Measurements from ENCODE around the gene PALD1. TPM values are rescaled to one million over a fixed set of nuclear protein-coding genes. Genes with fewer than 3 reads are reported as not detected.

PALD1 gene
- total and polyA plus RNA-seq, 3 donors from 2014 or later = 6.3 to 13.3 (median 8.3) TPM

- Histone ChIP-seq H3K36me3 (ENCODE audit: low read depth, missing control alignments) (no peaks in the 10 kb centered on the region), H3K9me3 (no peaks in the 10 kb centered on the region), H3K27ac (no peak overlapping the region), H3K27me3 (no peaks in the 10 kb centered on the region), H3K4me3 (no peak overlapping the region), H3K4me1 (peaks cover 10% of the 10 kb centered on the region)
- no peak for DNase-seq
- 92 to 96% methylated on average over 8 to 21 of the region's 21 CpGs for WGBS, 2 donors
- TF ChIP-seq POLR2A (IDR thresholded peaks at IDR 0.05) (no peak), CTCF (IDR thresholded peaks at IDR 0.05) (no peak)
- intact Hi-C loops (cut with DNase I; ENCODE audit: low total_unique reads) = no loop called here
Observed at GRCh38 chr10:70564113-70564725, 85.7 kb downstream of the PALD1 start.

- Histone ChIP-seq H3K4me3 (no peak overlapping the region), H3K27me3 (no peaks in the 10 kb centered on the region), H3K9me3 (no peaks in the 10 kb centered on the region), H3K27ac (no peak overlapping the region), H3K4me1 (peaks cover 3% of the 10 kb centered on the region), H3K36me3 (ENCODE audit: low read depth, missing control alignments) (no peaks in the 10 kb centered on the region)
- no peak for DNase-seq
- WGBS, 2 donors = 79 to 100% methylated on average over 2 to 6 of the region's 6 CpGs
- no peak for TF ChIP-seq CTCF (IDR thresholded peaks at IDR 0.05)
- no peak for TF ChIP-seq POLR2A (IDR thresholded peaks at IDR 0.05)
- intact Hi-C loops (cut with DNase I; ENCODE audit: low total_unique reads) = no loop called here
Observed at GRCh38 chr10:70564901-70565351, 86.4 kb downstream of the PALD1 start.

- Histone ChIP-seq H3K27me3 (no peaks in the 10 kb centered on the region), H3K27ac (no peak overlapping the region), H3K36me3 (ENCODE audit: low read depth, missing control alignments) (no peaks in the 10 kb centered on the region), H3K4me1 (no peaks in the 10 kb centered on the region), H3K9me3 (no peaks in the 10 kb centered on the region), H3K4me3 (no peak overlapping the region)
- TF ChIP-seq POLR2A (IDR thresholded peaks at IDR 0.05) (no peak), CTCF (IDR thresholded peaks at IDR 0.05) (no peak)
- no peak for DNase-seq
- intact Hi-C loops (cut with DNase I; ENCODE audit: low total_unique reads) = no loop called here
- WGBS, 2 donors = 79 to 88% methylated on average over 9 to 18 of the region's 18 CpGs
Observed at GRCh38 chr10:70565556-70566514, 87.3 kb downstream of the PALD1 start.

GRCh38 chr10:70566515-70567290, 88.1 kb downstream of the PALD1 start:
- intact Hi-C loops (cut with DNase I; ENCODE audit: low total_unique reads) = no loop called here
- no peaks in the 10 kb centered on the region for H3K4me1 ChIP-seq
- DNase-seq = no peak
- no peaks in the 10 kb centered on the region for H3K9me3 ChIP-seq
- H3K36me3 ChIP-seq (ENCODE audit: low read depth, missing control alignments) = no peaks in the 10 kb centered on the region
- H3K4me3 ChIP-seq = no peak overlapping the region
- no peaks in the 10 kb centered on the region for H3K27me3 ChIP-seq
- TF ChIP-seq CTCF (IDR thresholded peaks at IDR 0.05) (no peak), POLR2A (IDR thresholded peaks at IDR 0.05) (no peak)
- 75 to 78% methylated on average over 13 to 18 of the region's 18 CpGs for WGBS, 2 donors
- no peak overlapping the region for H3K27ac ChIP-seq

Data from testis (tissue), 3 donors.